Activated T-cell treated with anti-CD3 and anti-CD28 coated beads, Interleukin-2, amount 50 U/mL, for 1 hour (primary cell): Measurements from ENCODE around the gene ERBB4.
"Not testable (repeated sequence)": the region's sequence is repeated elsewhere in the genome, so short reads cannot be mapped to it uniquely, and the experiment has no call there.

Source experiments
- DNase-seq: peaks from one replicate; pipeline ENCODE4 v3.0.0-alpha.2; 2020

The ERBB4 gene

GRCh38 chr2:212284166-212284565, 254.4 kb downstream of the ERBB4 start:
- DNase-seq = no peak

GRCh38 chr2:212282671-212283261, 255.8 kb downstream of the ERBB4 start:
- DNase-seq = no peak

GRCh38 chr2:212276813-212277212, 261.8 kb downstream of the ERBB4 start:
- no peak for DNase-seq

GRCh38 chr2:212274215-212274614, 264.4 kb downstream of the ERBB4 start:
- DNase-seq = no peak

- DNase-seq = no peak
Measured at GRCh38 chr2:212271583-212271982, 267.0 kb downstream of the ERBB4 start.

- DNase-seq = no peak
Measured at GRCh38 chr2:212269005-212269404, 269.6 kb downstream of the ERBB4 start.

- no peak for DNase-seq
Measured at GRCh38 chr2:212266297-212266696, 272.3 kb downstream of the ERBB4 start.

GRCh38 chr2:212265777-212266176, 272.8 kb downstream of the ERBB4 start:
- DNase-seq = no peak

GRCh38 chr2:212264187-212264586, 274.4 kb downstream of the ERBB4 start:
- no peak for DNase-seq

GRCh38 chr2:212259226-212259625, 279.4 kb downstream of the ERBB4 start:
- no peak for DNase-seq

- DNase-seq = no peak
Measured at GRCh38 chr2:212254339-212254738, 284.3 kb downstream of the ERBB4 start.

- DNase-seq = no peak
Measured at GRCh38 chr2:212249451-212249850, 289.2 kb downstream of the ERBB4 start.

- DNase-seq = no peak
Measured at GRCh38 chr2:212245880-212246279, 292.7 kb downstream of the ERBB4 start.

- DNase-seq = no peak
Measured at GRCh38 chr2:212242724-212243123, 295.9 kb downstream of the ERBB4 start.

- DNase-seq = not testable (repeated sequence)
Measured at GRCh38 chr2:212238152-212238551, 300.4 kb downstream of the ERBB4 start.

GRCh38 chr2:212237350-212238095, 301.1 kb downstream of the ERBB4 start:
- DNase-seq = no peak

- DNase-seq = no peak
Measured at GRCh38 chr2:212228743-212229171, 309.8 kb downstream of the ERBB4 start.

GRCh38 chr2:212227755-212228154, 310.8 kb downstream of the ERBB4 start:
- no peak for DNase-seq

- DNase-seq = no peak
Measured at GRCh38 chr2:212226114-212226513, 312.5 kb downstream of the ERBB4 start.

- DNase-seq = no peak
Measured at GRCh38 chr2:212223696-212224095, 314.9 kb downstream of the ERBB4 start.

GRCh38 chr2:212213191-212213590, 325.4 kb downstream of the ERBB4 start:
- DNase-seq = no peak

GRCh38 chr2:212208467-212208866, 330.1 kb downstream of the ERBB4 start:
- no peak for DNase-seq

- no peak for DNase-seq
Measured at GRCh38 chr2:212197776-212198175, 340.8 kb downstream of the ERBB4 start.

- DNase-seq = no peak
Measured at GRCh38 chr2:212195626-212196025, 343.0 kb downstream of the ERBB4 start.

- no peak for DNase-seq
Measured at GRCh38 chr2:212194396-212194795, 344.2 kb downstream of the ERBB4 start.
